Caco-2 (cell line): ENCODE data around the gene MOB2. TPM values are rescaled to one million over a fixed set of nuclear protein-coding genes. Genes with fewer than 3 reads are reported as not detected.

Source experiments
- BruUV-seq: library from RNA; stranded (reverse); fragments of 400-500 nt; replicated peaks from 2 replicates; lab custom pipeline; 2021; lab: Mats Ljungman, UMichigan
- CTCF ChIA-PET: fragments of 300-600 bp; sonication (Branson Sonifier 250); formaldehyde crosslinking; loops from one replicate; lab custom pipeline; 2022; ENCODE audit warnings: antibody characterized with exemption; lab: Charles Lee
- POLR2A ChIA-PET: fragments of 300-600 bp; sonication (Branson Sonifier 250); formaldehyde crosslinking; loops from one replicate; lab custom pipeline; 2022; ENCODE audit warnings: antibody characterized with exemption; lab: Charles Lee
- DNase-seq, 2 experiments: peaks; one replicate each; pipeline versions ENCODE4 v3.0.0 to v3.0.0-alpha.2; 2020 to 2022
- H3K27me3 ChIP-seq: replicated peaks from 2 replicates; pipeline ENCODE4 v1.6.0; 2011; ENCODE audit warnings: low read length; ENCODE audit not compliant: control insufficient read depth, insufficient read depth
- H3K36me3 ChIP-seq: 2 replicates; pipeline ENCODE4 v1.5.1; 2011; ENCODE audit warnings: low read length; ENCODE audit not compliant: control insufficient read depth, insufficient read depth
- H3K4me1 ChIP-seq: fragments of 250-450 bp; sonication (Bioruptor Pico); 2 replicates; pipeline ENCODE4 v1.5.1; 2020; ENCODE audit warnings: mild to moderate bottlenecking
- H3K4me3 ChIP-seq: 2 replicates; pipeline ENCODE4 v1.5.1; 2011; ENCODE audit warnings: low read depth, mild to moderate bottlenecking, control low read depth, low read length
- H3K9me3 ChIP-seq: fragments of 250-450 bp; sonication (Bioruptor Pico); 2 replicates; pipeline ENCODE4 v1.5.1; 2020; ENCODE audit warnings: mild to moderate bottlenecking, moderate library complexity
- H3K27ac Mint-ChIP-seq: one replicate; pipeline ENCODE4 v1.8.0; 2022; ENCODE audit warnings: mixed read lengths; ENCODE audit not compliant: unreplicated experiment
- H3K27me3 Mint-ChIP-seq: one replicate; pipeline ENCODE4 v1.8.0; 2022; ENCODE audit warnings: mixed read lengths; ENCODE audit not compliant: insufficient read depth, unreplicated experiment
- H3K36me3 Mint-ChIP-seq: one replicate; pipeline ENCODE4 v1.8.0; 2022; ENCODE audit warnings: mild to moderate bottlenecking, mixed read lengths; ENCODE audit not compliant: insufficient read depth, unreplicated experiment
- H3K4me1 Mint-ChIP-seq: one replicate; pipeline ENCODE4 v1.8.0; 2022; ENCODE audit warnings: low read depth, mixed read lengths; ENCODE audit not compliant: unreplicated experiment
- H3K4me3 Mint-ChIP-seq: one replicate; pipeline ENCODE4 v1.8.0; 2022; ENCODE audit warnings: mild to moderate bottlenecking, moderate library complexity, mixed read lengths; ENCODE audit not compliant: unreplicated experiment
- H3K9me3 Mint-ChIP-seq: one replicate; pipeline ENCODE4 v1.8.0; 2022; ENCODE audit warnings: mixed read lengths; ENCODE audit not compliant: unreplicated experiment
- intact Hi-C: fragments of 100-400 bp; cut with micrococcal nuclease; formaldehyde crosslinking; loops from one replicate; pipeline ENCODE4 v1.10.0; 2022; ENCODE audit not compliant: unreplicated experiment
- total RNA-seq: library from RNA; stranded (reverse); gene quantifications from 2 replicates; pipeline ENCODE4 v1.2.3, GENCODE V29; 2022
- TF ChIP-seq, protein P1 (sequence below), 2 experiments: fragments of 200-600 bp in 1 of 2; IDR thresholded peaks; 1 replicate in 1 of 2; 2 replicates in 1 of 2; pipeline versions ENCODE4 v1.5.1 to v1.8.0; 2011 to 2022; ENCODE audit warnings: antibody characterized with exemption in 1 of 2, control low read depth in 1 of 2, inconsistent platforms in 1 of 2, low read depth in 1 of 2, low read length in 1 of 2, mild to moderate bottlenecking in 1 of 2, moderate library complexity in 1 of 2; ENCODE audit not compliant: insufficient read depth in 1 of 2, severe bottlenecking in 1 of 2, unreplicated experiment in 1 of 2

MOB2 gene
- total RNA-seq, 1 experiment from 2014 or later, result 32.7 TPM

DNA sequence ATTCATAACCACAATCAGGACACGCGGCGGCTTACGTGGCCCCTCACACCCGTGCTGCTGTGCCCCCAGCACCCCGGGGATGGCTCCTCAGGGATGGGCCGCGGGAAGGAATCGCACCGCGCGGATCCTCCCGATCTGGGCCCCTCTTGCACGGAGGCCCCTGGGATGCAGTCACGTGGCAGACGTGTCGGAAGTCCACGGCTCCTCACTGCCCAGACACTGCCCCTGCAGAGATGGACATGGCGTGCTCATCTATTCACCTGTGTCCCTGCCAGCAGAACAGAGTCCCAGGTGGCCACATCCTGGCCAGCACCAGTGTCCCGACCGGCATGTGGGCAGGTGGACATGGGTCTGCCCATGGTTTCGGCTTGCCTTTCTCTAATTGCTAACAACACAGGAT, 12.8 kb downstream of the MOB2 start:
- no peaks in the 10 kb centered on the region; the same call in 1 of the 2 replicates for H3K36me3 ChIP-seq
- DNase-seq, result no peak
- H3K27me3 ChIP-seq, result no peaks in the 10 kb centered on the region
- Mint-ChIP-seq H3K27me3 (no peaks in the 10 kb centered on the region), H3K27ac (no peak overlapping the region), H3K4me3 (no peak overlapping the region), H3K9me3 (no peaks in the 10 kb centered on the region), H3K36me3 (peaks cover 17% of the 10 kb centered on the region), H3K4me1 (no peaks in the 10 kb centered on the region)
- H3K4me3 ChIP-seq, result no peak overlapping the region
- intact Hi-C loops, result no loop called here
- no peaks in the 10 kb centered on the region for H3K9me3 ChIP-seq
- TF ChIP-seq, protein P1, sequence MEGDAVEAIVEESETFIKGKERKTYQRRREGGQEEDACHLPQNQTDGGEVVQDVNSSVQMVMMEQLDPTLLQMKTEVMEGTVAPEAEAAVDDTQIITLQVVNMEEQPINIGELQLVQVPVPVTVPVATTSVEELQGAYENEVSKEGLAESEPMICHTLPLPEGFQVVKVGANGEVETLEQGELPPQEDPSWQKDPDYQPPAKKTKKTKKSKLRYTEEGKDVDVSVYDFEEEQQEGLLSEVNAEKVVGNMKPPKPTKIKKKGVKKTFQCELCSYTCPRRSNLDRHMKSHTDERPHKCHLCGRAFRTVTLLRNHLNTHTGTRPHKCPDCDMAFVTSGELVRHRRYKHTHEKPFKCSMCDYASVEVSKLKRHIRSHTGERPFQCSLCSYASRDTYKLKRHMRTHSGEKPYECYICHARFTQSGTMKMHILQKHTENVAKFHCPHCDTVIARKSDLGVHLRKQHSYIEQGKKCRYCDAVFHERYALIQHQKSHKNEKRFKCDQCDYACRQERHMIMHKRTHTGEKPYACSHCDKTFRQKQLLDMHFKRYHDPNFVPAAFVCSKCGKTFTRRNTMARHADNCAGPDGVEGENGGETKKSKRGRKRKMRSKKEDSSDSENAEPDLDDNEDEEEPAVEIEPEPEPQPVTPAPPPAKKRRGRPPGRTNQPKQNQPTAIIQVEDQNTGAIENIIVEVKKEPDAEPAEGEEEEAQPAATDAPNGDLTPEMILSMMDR (IDR thresholded peaks at IDR 0.05; ENCODE audit: insufficient read depth in 1 of 2, low read depth in 1 of 2, low read length in 1 of 2, severe bottlenecking in 1 of 2, unreplicated experiment in 1 of 2), result no peak
- ChIA-PET CTCF (no interaction called here), POLR2A (no interaction called here)
- no peaks in the 10 kb centered on the region for H3K4me1 ChIP-seq
- no TSS peak for BruUV-seq

DNA sequence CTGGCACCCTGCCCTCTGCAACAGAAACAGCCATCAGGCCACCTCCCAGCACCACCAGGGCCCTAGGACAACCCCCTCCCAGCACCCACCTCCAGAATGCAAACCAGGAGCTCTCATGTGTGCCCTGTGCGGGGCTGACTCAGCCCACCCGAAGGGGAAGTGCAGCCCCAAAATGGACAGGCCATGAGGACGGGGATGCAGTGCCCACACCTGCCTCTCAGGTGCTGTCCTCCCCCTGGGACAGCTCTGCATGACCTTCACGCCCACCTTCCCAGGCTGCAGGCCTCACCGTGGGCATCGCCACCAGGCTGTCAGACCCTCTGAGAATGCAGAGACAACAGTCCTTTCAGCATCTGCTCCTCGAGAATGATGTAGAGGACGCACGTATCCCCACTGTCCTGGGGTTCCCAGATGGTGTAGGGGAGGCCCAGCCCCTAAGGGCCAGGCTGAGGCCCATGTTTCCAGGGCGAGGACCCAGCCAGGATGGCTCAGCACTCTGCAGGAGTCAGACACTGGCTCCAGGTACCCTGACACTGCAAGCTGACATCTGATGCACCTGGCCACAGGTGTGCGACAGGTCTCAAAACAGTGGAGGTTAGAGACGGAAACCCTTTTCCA, 13.5 kb downstream of the MOB2 start:
- Histone ChIP-seq H3K4me1 (no peaks in the 10 kb centered on the region), H3K27me3 (no peaks in the 10 kb centered on the region), H3K36me3 (no peaks in the 10 kb centered on the region; the same call in 1 of the 2 replicates), H3K9me3 (no peaks in the 10 kb centered on the region), H3K4me3 (no peak overlapping the region)
- POLR2A ChIA-PET, result no interaction called here
- Mint-ChIP-seq H3K9me3 (no peaks in the 10 kb centered on the region), H3K4me1 (no peaks in the 10 kb centered on the region), H3K36me3 (peaks cover 23% of the 10 kb centered on the region), H3K4me3 (no peak overlapping the region), H3K27me3 (no peaks in the 10 kb centered on the region), H3K27ac (no peak overlapping the region)
- intact Hi-C loops, result no loop called here
- DNase-seq, result no peak
- no TSS peak for BruUV-seq
- CTCF ChIA-PET, result no interaction called here
- TF ChIP-seq, protein P1 (IDR thresholded peaks at IDR 0.05; ENCODE audit: insufficient read depth in 1 of 2, low read depth in 1 of 2, low read length in 1 of 2, severe bottlenecking in 1 of 2, unreplicated experiment in 1 of 2), result no peak

DNA sequence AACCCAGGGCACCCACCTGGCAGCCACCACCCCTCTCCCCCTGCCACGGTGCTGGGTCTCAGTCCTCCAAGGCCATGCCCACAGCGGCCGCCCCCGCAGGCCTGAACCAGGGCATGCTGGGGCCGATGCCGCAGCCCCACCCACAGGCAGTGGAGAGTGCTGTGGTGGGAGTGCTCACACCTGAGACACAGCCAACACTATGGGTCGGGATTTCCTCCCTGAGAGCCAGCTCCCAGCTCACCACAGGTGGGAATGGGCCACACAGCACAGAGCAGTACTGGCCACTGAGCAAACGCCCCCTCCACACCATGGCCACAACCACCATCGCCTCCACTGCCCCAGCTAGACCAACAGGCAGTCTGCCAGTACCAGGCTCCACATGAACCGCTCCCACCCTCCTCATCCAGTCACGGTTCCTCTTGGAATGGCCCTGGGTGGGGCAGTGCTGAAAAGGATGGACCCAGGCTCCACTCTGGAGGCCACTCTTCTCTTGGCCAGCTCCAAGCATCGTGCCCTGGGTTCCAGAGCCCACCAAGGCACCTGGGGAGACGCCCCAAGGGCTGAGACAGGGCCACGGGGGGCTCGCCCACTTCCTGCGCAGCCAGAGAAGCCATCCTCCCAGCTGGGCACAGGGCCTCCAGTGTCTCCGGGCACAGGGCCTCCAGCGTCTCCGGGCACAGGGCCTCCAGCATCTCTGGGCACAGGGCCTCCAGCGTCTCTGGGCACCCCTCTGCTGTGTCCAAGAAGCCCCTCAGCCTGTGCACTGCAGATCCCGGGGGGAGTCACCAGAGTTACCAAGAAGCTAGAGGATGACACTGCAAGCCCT, 14.2 kb downstream of the MOB2 start:
- Mint-ChIP-seq H3K4me3 (no peak overlapping the region), H3K27ac (no peak overlapping the region), H3K27me3 (no peaks in the 10 kb centered on the region), H3K4me1 (peaks cover 2% of the 10 kb centered on the region), H3K9me3 (no peaks in the 10 kb centered on the region), H3K36me3 (peaks cover 30% of the 10 kb centered on the region)
- BruUV-seq, result no TSS peak
- DNase-seq, result no peak
- Histone ChIP-seq H3K9me3 (no peaks in the 10 kb centered on the region), H3K4me3 (no peak overlapping the region), H3K27me3 (no peaks in the 10 kb centered on the region), H3K4me1 (no peaks in the 10 kb centered on the region), H3K36me3 (no peaks in the 10 kb centered on the region; the same call in 1 of the 2 replicates)
- TF ChIP-seq, protein P1 (IDR thresholded peaks at IDR 0.05; ENCODE audit: insufficient read depth in 1 of 2, low read depth in 1 of 2, low read length in 1 of 2, severe bottlenecking in 1 of 2, unreplicated experiment in 1 of 2), result no peak
- ChIA-PET CTCF (no interaction called here), POLR2A (no interaction called here)
- intact Hi-C loops, result no loop called here
